CD8-positive, alpha-beta memory T cell (primary cell): ENCODE results near the gene TRIM39. TPM values are rescaled to one million over a fixed set of nuclear protein-coding genes. Genes with fewer than 3 reads are reported as not detected.

Experiments used
- CTCF ChIA-PET: fragments of 350-600 bp; sonication (Branson Sonifier 250); formaldehyde crosslinking; loops from one replicate; lab custom pipeline; 2021; ENCODE audit warnings: antibody characterized with exemption; lab: Charles Lee
- POLR2A ChIA-PET: fragments of 350-600 bp; sonication (Branson Sonifier 250); formaldehyde crosslinking; loops from one replicate; lab custom pipeline; 2021; ENCODE audit warnings: antibody characterized with exemption; lab: Charles Lee
- DNase-seq, 5 donors: peaks; one replicate each; pipeline versions ENCODE4 v3.0.0 to v3.0.0-alpha.2; 2020 to 2022; ENCODE audit warnings: mixed read lengths in 1 of 5
- H3K27ac ChIP-seq: one replicate; pipeline ENCODE4 v1.7.0; 2013; ENCODE audit warnings: low read depth, mild to moderate bottlenecking, low read length, moderate library complexity
- H3K27me3 ChIP-seq: 2 replicates; pipeline ENCODE4 v1.7.0; 2013; ENCODE audit warnings: low read length, mild to moderate bottlenecking; ENCODE audit not compliant: insufficient read depth, poor library complexity, severe bottlenecking
- H3K36me3 ChIP-seq: 2 replicates; pipeline ENCODE4 v1.7.0; 2013; ENCODE audit warnings: mild to moderate bottlenecking, low read length, moderate library complexity; ENCODE audit not compliant: insufficient read depth
- H3K4me1 ChIP-seq: 2 replicates; pipeline ENCODE4 v1.7.0; 2013; ENCODE audit warnings: mild to moderate bottlenecking, low read length, moderate library complexity; ENCODE audit not compliant: insufficient read depth
- H3K4me3 ChIP-seq: 2 replicates; pipeline ENCODE4 v1.7.0; 2013; ENCODE audit warnings: mild to moderate bottlenecking, low read length
- H3K9me3 ChIP-seq: 2 replicates; pipeline ENCODE4 v1.7.0; 2013; ENCODE audit warnings: mild to moderate bottlenecking, low read length
- H3K27ac Mint-ChIP-seq, 8 donors: one replicate each; pipeline ENCODE4 v1.8.0; 2020 to 2021; ENCODE audit warnings: mixed read lengths in 8 of 8, mild to moderate bottlenecking in 6 of 8, inconsistent platforms in 3 of 8, moderate library complexity in 3 of 8
- H3K27me3 Mint-ChIP-seq, 2 donors: one replicate each; pipeline ENCODE4 v1.8.0; 2020 to 2021; ENCODE audit warnings: mixed read lengths in 2 of 2, mild to moderate bottlenecking in 1 of 2, moderate library complexity in 1 of 2
- H3K36me3 Mint-ChIP-seq, 3 donors: one replicate each; pipeline ENCODE4 v1.8.0; 2020 to 2021; ENCODE audit warnings: mixed read lengths in 3 of 3, inconsistent platforms in 1 of 3, mild to moderate bottlenecking in 1 of 3
- H3K4me1 Mint-ChIP-seq, 3 donors: one replicate each; pipeline ENCODE4 v1.8.0; 2020 to 2021; ENCODE audit warnings: mixed read lengths in 3 of 3, inconsistent platforms in 1 of 3, mild to moderate bottlenecking in 1 of 3
- H3K4me3 Mint-ChIP-seq, 7 donors: one replicate each; pipeline ENCODE4 v1.8.0; 2020 to 2021; ENCODE audit warnings: mixed read lengths in 7 of 7, mild to moderate bottlenecking in 6 of 7, moderate library complexity in 4 of 7, inconsistent platforms in 2 of 7
- H3K9me3 Mint-ChIP-seq, 5 donors: one replicate each; pipeline ENCODE4 v1.8.0; 2020 to 2022; ENCODE audit warnings: mixed read lengths in 5 of 5, mild to moderate bottlenecking in 3 of 5, moderate library complexity in 2 of 5, inconsistent platforms in 1 of 5
- polyA plus RNA-seq: library from polyadenylated mRNA; unstranded; fragments of 300-500 nt; fragmentation: Illumina TruSeq; gene quantifications from one replicate; pipeline ENCODE4 v1.2.3, GENCODE V29; 2021
- total RNA-seq, 2 experiments: library from RNA; stranded (reverse); gene quantifications; one replicate each; pipeline ENCODE4 v1.2.3, GENCODE V29; 2021

The TRIM39 gene
- total and polyA plus RNA-seq, 3 experiments from 2014 or later = 12.0 to 21.9 (median 19.9) TPM

- Histone ChIP-seq H3K27me3 (no peaks in the 10 kb centered on the region), H3K36me3 (peaks cover 25% of the 10 kb centered on the region), H3K4me1 (peaks cover 20% of the 10 kb centered on the region), H3K9me3 (no peaks in the 10 kb centered on the region), H3K4me3 (no peak overlapping the region), H3K27ac (no peak overlapping the region)
- ChIA-PET CTCF (interaction anchor here (1.0 to 1.3 kb wide), 2 partner anchors 12 to 30 kb away, joined by 3 read pairs; no protein-coding TSS in a partner anchor), POLR2A (no interaction called here)
- no peak for DNase-seq
- Mint-ChIP-seq H3K4me1 (peaks cover 33 to 39% (median 38%) of the 10 kb centered on the region in 3 donors), H3K27ac (peak overlapping the region in 4 of 8 donors; percentile 12 to 99 (median 94)), H3K9me3 (no peaks in the 10 kb centered on the region), H3K36me3 (peaks cover 4 to 73% (median 21%) of the 10 kb centered on the region in 3 donors), H3K27me3 (peaks cover 0 to 9% of the 10 kb centered on the region in 2 donors), H3K4me3 (peak overlapping the region in 1 of 7 donors; percentile 41)
These were observed 2.6 kb downstream of the TRIM39 start for GRCh38 chr6:30329331-30329730.

GRCh38 chr6:30331981-30332380 is 5.3 kb downstream of the TRIM39 start:
- H3K4me1 ChIP-seq = peaks cover 9% of the 10 kb centered on the region
- H3K36me3 ChIP-seq = peaks cover 41% of the 10 kb centered on the region
- H3K9me3 ChIP-seq = no peaks in the 10 kb centered on the region
- H3K4me3 ChIP-seq = no peak overlapping the region
- Mint-ChIP-seq H3K9me3 (no peaks in the 10 kb centered on the region), H3K4me1 (peaks cover 15 to 21% (median 19%) of the 10 kb centered on the region in 3 donors), H3K4me3 (no peak overlapping the region), H3K27ac (peak overlapping the region in 4 of 8 donors; percentile 15 to 75 (median 41)), H3K27me3 (no peaks in the 10 kb centered on the region), H3K36me3 (peaks cover 9 to 82% (median 33%) of the 10 kb centered on the region in 3 donors)
- no peak for DNase-seq
- POLR2A ChIA-PET = no interaction called here
- H3K27me3 ChIP-seq = no peaks in the 10 kb centered on the region
- H3K27ac ChIP-seq = no peak overlapping the region
- CTCF ChIA-PET = interaction anchor here (1.1 kb wide), 1 partner anchor 26 kb away, joined by 3 read pairs; no protein-coding TSS in a partner anchor

- Mint-ChIP-seq H3K27ac (peak overlapping the region in 3 of 8 donors; percentile 40 to 84 (median 44)), H3K36me3 (peaks cover 5 to 89% (median 28%) of the 10 kb centered on the region in 3 donors)
- H3K36me3 ChIP-seq = peaks cover 50% of the 10 kb centered on the region
These were observed 7.5 kb downstream of the TRIM39 start for GRCh38 chr6:30334075-30334783.

GRCh38 chr6:30340589-30341054 is 13.9 kb downstream of the TRIM39 start:
- H3K27me3 Mint-ChIP-seq = peaks cover 0 to 2% of the 10 kb centered on the region in 2 donors
- H3K4me1 Mint-ChIP-seq = peaks cover 1 to 9% (median 5%) of the 10 kb centered on the region in 3 donors
- peaks cover 44% of the 10 kb centered on the region for H3K36me3 ChIP-seq
- ChIA-PET POLR2A (no interaction called here), CTCF (interaction anchor here (2.0 kb wide), 1 partner anchor 14 kb away, joined by 11 read pairs; the partner anchor contains the start of gene TRIM39)
- H3K27ac Mint-ChIP-seq = no peak overlapping the region
- H3K27ac ChIP-seq = peak overlapping the region; percentile 1
- no peaks in the 10 kb centered on the region for H3K27me3 ChIP-seq
- H3K4me3 ChIP-seq = no peak overlapping the region
- no peak overlapping the region for H3K4me3 Mint-ChIP-seq
- H3K9me3 Mint-ChIP-seq = no peaks in the 10 kb centered on the region
- no peaks in the 10 kb centered on the region for H3K9me3 ChIP-seq
- H3K4me1 ChIP-seq = peaks cover 6% of the 10 kb centered on the region
- H3K36me3 Mint-ChIP-seq = peaks cover 0 to 73% (median 15%) of the 10 kb centered on the region in 3 donors
- DNase-seq = no peak

More at GRCh38 chr6:30334075-30334783, 7.5 kb downstream of the TRIM39 start:
- Histone ChIP-seq H3K9me3 (no peaks in the 10 kb centered on the region), H3K4me1 (no peaks in the 10 kb centered on the region), H3K27me3 (no peaks in the 10 kb centered on the region), H3K27ac (no peak overlapping the region), H3K4me3 (no peak overlapping the region)
- ChIA-PET POLR2A (no interaction called here), CTCF (no interaction called here)
- peaks cover 0 to 3% (median 0%) of the 10 kb centered on the region in 3 donors for H3K4me1 Mint-ChIP-seq
- H3K4me3 Mint-ChIP-seq = no peak overlapping the region
- no peaks in the 10 kb centered on the region for H3K9me3 Mint-ChIP-seq
- no peak for DNase-seq
- no peaks in the 10 kb centered on the region for H3K27me3 Mint-ChIP-seq

GRCh38 chr6:30341218-30341617 is 14.5 kb downstream of the TRIM39 start:
- POLR2A ChIA-PET = no interaction called here
- no peak overlapping the region for H3K4me3 ChIP-seq
- H3K36me3 ChIP-seq = peaks cover 38% of the 10 kb centered on the region
- H3K36me3 Mint-ChIP-seq = peaks cover 4 to 73% (median 19%) of the 10 kb centered on the region in 3 donors
- no peaks in the 10 kb centered on the region for H3K9me3 Mint-ChIP-seq
- H3K4me1 Mint-ChIP-seq = peaks cover 7 to 14% (median 10%) of the 10 kb centered on the region in 3 donors
- H3K27me3 Mint-ChIP-seq = peaks cover 0 to 2% of the 10 kb centered on the region in 2 donors
- H3K9me3 ChIP-seq = no peaks in the 10 kb centered on the region
- peak overlapping the region in 1 of 8 donors; percentile 52 for H3K27ac Mint-ChIP-seq
- no peak for DNase-seq
- H3K27ac ChIP-seq = no peak overlapping the region
- no peak overlapping the region for H3K4me3 Mint-ChIP-seq
- H3K4me1 ChIP-seq = peaks cover 12% of the 10 kb centered on the region
- no peaks in the 10 kb centered on the region for H3K27me3 ChIP-seq
- CTCF ChIA-PET = interaction anchor here (1.4 kb wide), 1 partner anchor 14 kb away, joined by 3 read pairs; the partner anchor contains the start of gene TRIM39

- Histone ChIP-seq H3K36me3 (peaks cover 32% of the 10 kb centered on the region), H3K4me1 (peaks cover 13% of the 10 kb centered on the region), H3K4me3 (no peak overlapping the region), H3K9me3 (no peaks in the 10 kb centered on the region), H3K27ac (no peak overlapping the region), H3K27me3 (no peaks in the 10 kb centered on the region)
- Mint-ChIP-seq H3K4me1 (peaks cover 9 to 16% (median 11%) of the 10 kb centered on the region in 3 donors), H3K4me3 (no peak overlapping the region), H3K27ac (peak overlapping the region in 2 of 8 donors; percentile 0 to 33), H3K27me3 (peaks cover 0 to 2% of the 10 kb centered on the region in 2 donors), H3K9me3 (no peaks in the 10 kb centered on the region), H3K36me3 (peaks cover 4 to 72% (median 14%) of the 10 kb centered on the region in 3 donors)
- CTCF ChIA-PET = interaction anchor here (1.4 kb wide), 1 partner anchor 15 kb away, joined by 3 read pairs; the partner anchor contains the start of gene TRIM39
- no peak for DNase-seq
- POLR2A ChIA-PET = no interaction called here
These were observed 15.0 kb downstream of the TRIM39 start for GRCh38 chr6:30341728-30342127.

- CTCF ChIA-PET = no interaction called here
These were observed 17.6 kb downstream of the TRIM39 start for GRCh38 chr6:30344191-30344867.

More at GRCh38 chr6:30344191-30344867, 17.6 kb downstream of the TRIM39 start:
- DNase-seq = no peak
- peaks cover 13% of the 10 kb centered on the region for H3K4me1 ChIP-seq
- Mint-ChIP-seq H3K36me3 (peaks cover 4 to 60% (median 14%) of the 10 kb centered on the region in 3 donors), H3K4me1 (peaks cover 15 to 23% (median 18%) of the 10 kb centered on the region in 3 donors), H3K4me3 (peak overlapping the region; percentile 84 to 97 (median 94)), H3K27me3 (peaks cover 0 to 2% of the 10 kb centered on the region in 2 donors), H3K9me3 (no peaks in the 10 kb centered on the region), H3K27ac (peak overlapping the region in 7 of 8 donors; percentile 86 to 98 (median 94))
- POLR2A ChIA-PET = interaction anchor here (1.1 kb wide), 1 partner anchor 18 kb away, joined by 5 read pairs; the partner anchor contains the start of gene TRIM39
- no peaks in the 10 kb centered on the region for H3K27me3 ChIP-seq
- peak overlapping the region; percentile 27 for H3K27ac ChIP-seq
- H3K4me3 ChIP-seq = peak overlapping the region; percentile 71
- no peaks in the 10 kb centered on the region for H3K9me3 ChIP-seq
- H3K36me3 ChIP-seq = peaks cover 23% of the 10 kb centered on the region
